Lung microvascular endothelial cell (primary cell): ENCODE results near the gene LEMD1. TPM values are rescaled to one million over a fixed set of nuclear protein-coding genes. Genes with fewer than 3 reads are reported as not detected.
"Not testable (repeated sequence)": the region's sequence is repeated elsewhere in the genome, so short reads cannot be mapped to it uniquely, and the experiment has no call there.

Experiments
- DNase-seq, 2 donors: peaks; one replicate each; pipeline versions ENCODE4 v3.0.0 to v3.0.0-alpha.2; 2010; ENCODE audit warnings: low read depth in 2 of 2
- total RNA-seq: library from RNA; depleted of rRNA; stranded (reverse); fragments of >200 nt; gene quantifications from 2 replicates; pipeline ENCODE4 v1.2.1, GENCODE V29; 2014

The LEMD1 gene
- total RNA-seq, 1 donor from 2014 or later, result not detected

- DNase-seq, result peak; percentile 33 to 53
Measured at GRCh38 chr1:205430696-205431305, 8.9 kb upstream of the LEMD1 start.

DNA sequence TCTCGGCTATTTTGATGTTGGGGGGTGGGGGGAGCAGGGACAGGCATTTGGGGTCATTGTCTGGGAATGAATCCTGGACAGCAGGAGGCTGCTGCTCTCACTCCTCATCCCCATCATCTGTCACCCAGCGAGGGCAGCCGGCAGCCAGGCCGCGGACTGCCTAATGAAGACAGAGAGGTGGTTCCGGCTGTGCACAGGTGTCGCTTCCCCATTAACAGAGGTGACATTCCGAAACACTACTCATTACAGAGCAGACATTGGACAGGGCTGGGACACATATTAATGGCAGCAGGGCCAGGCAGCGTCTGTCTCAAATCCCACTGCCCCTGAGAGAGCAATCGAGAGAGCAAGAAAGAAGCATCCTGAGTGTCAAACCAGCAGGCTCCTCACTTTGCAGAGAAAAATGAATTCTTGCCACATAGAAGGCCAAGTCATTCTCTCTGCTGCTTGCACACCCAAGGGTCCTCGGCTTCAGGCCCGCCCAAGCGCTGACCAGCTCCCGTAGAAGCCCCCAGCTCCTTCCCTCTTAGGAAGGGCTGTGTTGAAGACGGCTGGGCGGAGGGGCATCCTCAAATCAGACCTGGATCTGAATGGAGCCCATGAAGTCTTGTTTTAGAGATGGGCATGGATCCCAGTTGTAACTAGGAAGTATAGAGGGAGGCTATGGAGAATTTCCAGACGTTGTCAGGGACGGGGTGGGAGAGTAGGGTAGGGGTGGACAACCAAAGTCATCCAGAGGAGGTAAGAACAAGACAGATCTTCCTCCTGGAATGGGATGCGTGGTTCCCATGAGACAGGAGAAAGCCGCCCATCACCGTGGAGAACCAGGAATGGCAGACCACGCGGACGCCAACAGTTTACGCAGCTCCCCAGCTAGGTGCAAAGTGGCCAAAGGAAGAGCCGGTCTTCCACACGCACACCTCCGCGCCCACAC, 8.2 kb upstream of the LEMD1 start:
- DNase-seq, result no peak

GRCh38 chr1:205424901-205425600, 3.2 kb upstream of the LEMD1 start:
- DNase-seq, result no peak

GRCh38 chr1:205423814-205424399, 2.1 kb upstream of the LEMD1 start:
- DNase-seq, result no peak

DNA sequence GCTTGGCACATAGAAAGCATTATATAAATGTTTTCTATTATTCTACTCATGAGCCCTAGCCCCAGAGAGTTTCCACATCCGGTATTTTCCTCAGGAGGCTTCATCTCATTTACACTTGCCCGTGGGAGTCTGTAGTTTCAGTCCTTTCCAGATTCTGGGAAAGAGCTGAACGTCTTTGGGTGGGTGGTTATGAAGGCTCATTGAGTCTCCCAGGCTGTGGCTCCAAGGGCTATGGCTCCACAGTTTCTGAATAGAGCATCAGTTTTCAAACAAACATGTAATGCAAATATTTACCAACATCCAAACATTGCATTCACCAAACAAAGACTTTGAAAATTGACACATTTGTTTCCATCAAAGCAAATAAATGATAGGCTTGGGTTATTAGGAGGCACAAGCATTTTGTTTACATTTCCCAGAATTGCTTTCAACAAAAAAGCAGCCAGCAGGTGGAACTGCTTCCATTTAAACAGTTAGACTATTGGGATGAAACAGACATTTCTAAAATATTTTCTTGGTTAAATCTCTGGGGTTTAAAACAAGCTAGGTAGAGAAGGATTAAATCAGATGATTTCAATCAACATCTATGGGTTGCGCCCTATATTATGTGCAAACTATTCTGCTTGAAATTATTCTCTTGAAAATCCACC, 1.3 kb upstream of the LEMD1 start:
- no peak for DNase-seq

DNA sequence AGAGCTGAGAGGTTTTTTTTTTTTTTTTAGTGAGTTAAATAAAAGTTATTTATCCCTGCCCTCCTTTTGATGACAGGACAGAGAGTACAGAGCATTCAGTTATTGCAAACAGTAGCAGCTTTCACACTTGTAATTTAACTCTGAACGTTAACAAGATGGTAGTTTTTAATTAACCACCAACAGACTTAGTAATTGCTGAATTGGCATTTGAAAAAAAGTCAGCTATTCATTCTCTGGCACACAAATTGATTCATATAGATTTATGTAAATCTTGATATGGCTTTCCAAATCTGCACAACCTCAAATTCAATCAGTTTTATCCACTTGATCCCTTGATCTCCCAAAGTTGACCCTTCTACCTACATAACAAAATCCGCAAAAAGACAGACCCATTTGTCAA, 918 bp downstream of the LEMD1 start:
- no peak for DNase-seq

DNA sequence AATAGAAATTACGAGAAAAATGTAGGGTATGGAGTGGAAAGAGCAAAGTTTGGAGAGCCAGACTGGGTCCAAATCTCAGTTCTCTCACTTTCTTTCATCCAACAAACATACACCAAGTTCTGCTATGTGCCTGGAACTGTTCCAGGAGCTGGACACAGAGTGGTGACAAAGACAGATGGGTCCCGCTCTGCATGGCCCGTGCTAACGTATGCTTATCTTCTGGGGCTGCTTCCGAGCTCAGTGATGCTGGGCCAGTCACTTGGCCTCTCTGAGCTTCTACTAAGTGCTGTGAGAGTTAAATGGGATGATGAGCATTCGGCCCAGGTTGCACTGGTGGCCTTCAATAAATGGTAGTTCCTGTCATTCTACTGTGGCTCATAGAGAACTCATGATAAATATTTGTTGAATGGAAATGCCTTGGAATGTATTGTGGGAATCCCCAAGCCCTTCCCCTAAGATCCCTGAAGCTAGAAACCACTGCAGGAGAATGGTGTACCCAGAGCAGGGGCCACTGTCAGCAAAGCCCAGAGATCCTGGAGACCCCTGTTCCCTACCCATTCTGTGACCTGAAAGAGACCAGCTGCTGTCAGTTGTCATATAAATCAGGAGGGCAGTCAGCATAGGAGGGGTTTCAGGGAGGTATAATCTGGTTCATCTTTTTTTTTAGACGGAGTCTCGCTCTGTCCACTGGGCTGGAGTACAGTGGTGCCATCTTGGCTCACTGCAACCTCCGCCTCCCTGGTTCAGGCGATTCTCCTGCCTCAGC, 3.8 kb downstream of the LEMD1 start:
- no peak for DNase-seq

GRCh38 chr1:205416322-205416721, 5.5 kb downstream of the LEMD1 start:
- no peak for DNase-seq

DNA sequence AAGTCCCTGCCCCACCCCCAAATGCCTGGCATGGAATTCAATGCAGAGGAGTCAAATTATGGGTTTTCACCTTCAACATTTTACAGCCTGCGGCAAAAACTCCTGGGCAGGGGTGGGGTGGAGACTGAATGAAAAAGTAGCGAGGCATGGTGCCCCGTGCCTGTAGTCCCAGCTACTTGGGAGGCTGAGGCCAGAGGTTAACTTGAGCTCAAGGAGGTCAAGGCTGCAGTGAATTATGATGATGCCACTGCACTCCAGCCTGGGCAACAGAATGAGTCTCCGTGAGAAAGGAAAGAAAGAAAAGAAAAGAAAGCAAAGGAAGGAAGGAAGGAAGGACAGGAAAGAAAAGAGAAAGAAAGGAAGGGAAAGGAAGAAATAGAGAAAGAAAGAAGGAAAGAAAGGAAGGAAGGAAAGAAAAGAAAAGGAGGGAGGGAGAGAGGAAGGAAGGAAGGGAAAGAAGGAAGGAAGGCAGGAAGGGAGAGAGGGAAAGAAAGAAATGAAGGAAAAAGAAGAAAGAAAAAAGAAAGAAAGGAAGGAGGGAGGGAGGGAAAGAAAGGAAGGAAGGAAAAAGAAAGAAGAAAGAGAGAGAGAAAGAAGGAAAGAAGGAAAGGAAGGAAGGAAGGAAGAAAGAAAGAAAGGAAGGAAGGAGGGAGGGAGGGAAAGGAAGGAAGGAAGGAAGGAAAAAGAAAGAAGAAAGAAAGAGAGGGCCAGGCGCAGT, 11.1 kb downstream of the LEMD1 start:
- DNase-seq, result no peak

GRCh38 chr1:205407970-205408369, 13.9 kb downstream of the LEMD1 start:
- no peak for DNase-seq

GRCh38 chr1:205406252-205406651, 15.6 kb downstream of the LEMD1 start:
- DNase-seq, result not testable (repeated sequence)

- not testable (repeated sequence) for DNase-seq
Measured at GRCh38 chr1:205404484-205404883, 17.4 kb downstream of the LEMD1 start.

- DNase-seq, result no peak
Measured at GRCh38 chr1:205398586-205398985, 23.3 kb downstream of the LEMD1 start.

GRCh38 chr1:205396967-205397616, 24.8 kb downstream of the LEMD1 start:
- peak; percentile 45 to 65 for DNase-seq

- no peak for DNase-seq
Measured at GRCh38 chr1:205395616-205396015, 26.2 kb downstream of the LEMD1 start.

DNA sequence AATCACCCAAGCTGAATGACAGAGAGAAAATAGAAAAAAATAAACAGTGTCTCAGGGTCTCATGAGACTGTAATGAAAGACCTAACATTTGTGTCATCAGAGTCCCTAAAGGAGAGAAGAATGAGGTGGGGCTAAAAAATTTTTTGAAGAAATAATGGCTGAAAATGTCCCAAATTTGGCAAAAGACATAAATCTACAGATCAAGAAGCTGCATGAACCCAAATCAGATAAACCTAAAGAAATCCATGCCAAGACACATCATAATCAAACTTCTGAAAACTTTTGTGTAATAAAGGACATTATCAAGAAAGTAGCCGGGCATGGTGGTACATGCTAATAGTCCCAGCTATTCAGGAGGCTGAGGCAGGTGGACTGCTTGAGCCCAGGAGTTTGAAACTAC, 29.2 kb downstream of the LEMD1 start:
- no peak for DNase-seq

- DNase-seq, result no peak
Measured at GRCh38 chr1:205391386-205391785, 30.5 kb downstream of the LEMD1 start.

DNA sequence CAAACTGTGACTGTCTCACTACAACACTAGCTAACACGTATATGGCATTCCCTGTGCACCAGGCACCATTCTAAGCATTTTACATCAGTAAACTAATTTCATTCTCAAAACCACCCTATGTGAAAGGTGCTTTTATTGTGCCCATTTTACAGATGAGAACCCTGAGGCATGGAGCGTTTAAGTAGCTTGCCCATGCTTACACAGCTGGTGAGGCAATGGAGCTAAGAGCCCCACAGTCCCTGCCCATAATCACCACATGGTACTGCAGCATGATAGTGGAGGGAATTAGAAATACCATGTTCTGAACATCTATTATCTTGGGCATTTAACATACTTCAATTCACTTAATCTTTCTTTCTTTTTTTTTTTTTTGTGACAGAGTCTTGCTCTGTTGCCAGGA, 34.0 kb downstream of the LEMD1 start:
- no peak for DNase-seq

DNA sequence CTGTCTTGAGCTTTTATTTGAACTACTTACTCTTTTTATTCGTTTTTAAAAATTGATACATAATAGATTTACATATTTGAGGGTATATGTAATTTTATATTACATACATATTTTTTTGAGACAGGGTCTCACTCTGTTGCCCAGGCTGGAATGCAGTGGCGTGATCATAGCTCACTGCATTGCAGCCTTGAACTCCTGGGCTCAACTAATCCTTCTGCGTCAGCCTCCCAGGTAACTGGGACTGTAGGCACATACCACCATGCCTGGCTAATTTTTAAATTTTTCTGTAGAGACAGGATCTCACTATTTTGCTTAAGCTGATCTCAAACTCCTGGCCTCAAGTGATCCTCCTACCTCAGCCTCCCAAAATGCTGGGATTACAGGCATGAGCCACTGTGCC, 38.9 kb downstream of the LEMD1 start:
- DNase-seq, result not testable (repeated sequence)
